PC-3 (cell line): Measurements from ENCODE around the gene DENND5B.

Source experiments
- EZH2 ChIP-seq: fragments of 300-600 bp; sonication (generic); IDR thresholded peaks from one replicate; pipeline ENCODE4 v1.6.1; 2017; ENCODE audit warnings: antibody characterized with exemption, mild to moderate bottlenecking, low read length; ENCODE audit not compliant: unreplicated experiment
- TF ChIP-seq, protein P1 (sequence below): fragments of 300-600 bp; sonication (generic); conservative IDR thresholded peaks from 2 replicates; pipeline ENCODE4 v1.5.1; 2017; ENCODE audit warnings: antibody characterized with exemption, low read depth, mild to moderate bottlenecking, low read length

DNA sequence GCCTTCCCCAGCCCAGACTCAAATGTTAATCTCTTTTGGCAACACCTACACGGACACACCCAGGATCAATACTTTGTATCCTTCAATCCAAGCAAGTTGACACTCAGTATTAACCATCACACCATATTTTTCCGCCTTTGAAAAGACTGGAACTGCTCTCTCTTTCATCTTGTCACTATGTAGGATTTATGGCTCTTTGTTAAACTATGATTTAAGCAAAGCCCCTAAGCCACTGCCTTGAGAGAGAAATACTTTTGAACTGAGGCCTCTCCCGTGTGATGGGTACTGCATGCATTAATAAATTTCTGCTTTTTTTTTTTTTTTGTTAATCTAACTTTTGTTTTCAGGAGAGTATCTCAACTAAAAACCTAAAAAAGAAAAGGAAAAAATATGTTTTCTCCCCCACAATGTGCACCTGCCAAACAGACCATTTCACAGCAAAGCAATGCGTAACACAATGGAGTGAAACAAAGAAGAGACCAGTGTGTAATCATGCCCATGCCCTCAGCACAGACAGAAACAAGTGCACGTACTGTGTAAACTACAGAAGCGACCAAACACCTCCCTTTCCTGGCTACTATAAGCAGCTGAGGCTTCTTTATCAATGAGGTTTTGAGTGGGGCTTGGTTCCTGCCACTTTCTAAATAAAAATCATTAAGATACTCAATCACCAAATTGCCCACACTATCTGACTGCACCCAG is 40.2 kb upstream of the DENND5B start:
- no peak for TF ChIP-seq EZH2
- TF ChIP-seq, protein P1, sequence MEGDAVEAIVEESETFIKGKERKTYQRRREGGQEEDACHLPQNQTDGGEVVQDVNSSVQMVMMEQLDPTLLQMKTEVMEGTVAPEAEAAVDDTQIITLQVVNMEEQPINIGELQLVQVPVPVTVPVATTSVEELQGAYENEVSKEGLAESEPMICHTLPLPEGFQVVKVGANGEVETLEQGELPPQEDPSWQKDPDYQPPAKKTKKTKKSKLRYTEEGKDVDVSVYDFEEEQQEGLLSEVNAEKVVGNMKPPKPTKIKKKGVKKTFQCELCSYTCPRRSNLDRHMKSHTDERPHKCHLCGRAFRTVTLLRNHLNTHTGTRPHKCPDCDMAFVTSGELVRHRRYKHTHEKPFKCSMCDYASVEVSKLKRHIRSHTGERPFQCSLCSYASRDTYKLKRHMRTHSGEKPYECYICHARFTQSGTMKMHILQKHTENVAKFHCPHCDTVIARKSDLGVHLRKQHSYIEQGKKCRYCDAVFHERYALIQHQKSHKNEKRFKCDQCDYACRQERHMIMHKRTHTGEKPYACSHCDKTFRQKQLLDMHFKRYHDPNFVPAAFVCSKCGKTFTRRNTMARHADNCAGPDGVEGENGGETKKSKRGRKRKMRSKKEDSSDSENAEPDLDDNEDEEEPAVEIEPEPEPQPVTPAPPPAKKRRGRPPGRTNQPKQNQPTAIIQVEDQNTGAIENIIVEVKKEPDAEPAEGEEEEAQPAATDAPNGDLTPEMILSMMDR, result no peak
